GM19455 (cell line): ENCODE results near the gene SRP14.
"Not testable (repeated sequence)": the region's sequence is repeated elsewhere in the genome, so short reads cannot be mapped to it uniquely, and the experiment has no call there.

Source experiments
- ATAC-seq: cut with Tn5 transposase; IDR thresholded peaks from one replicate; pipeline ENCODE4 v1.9.1; 2021; ENCODE audit not compliant: unreplicated experiment

The SRP14 gene

DNA sequence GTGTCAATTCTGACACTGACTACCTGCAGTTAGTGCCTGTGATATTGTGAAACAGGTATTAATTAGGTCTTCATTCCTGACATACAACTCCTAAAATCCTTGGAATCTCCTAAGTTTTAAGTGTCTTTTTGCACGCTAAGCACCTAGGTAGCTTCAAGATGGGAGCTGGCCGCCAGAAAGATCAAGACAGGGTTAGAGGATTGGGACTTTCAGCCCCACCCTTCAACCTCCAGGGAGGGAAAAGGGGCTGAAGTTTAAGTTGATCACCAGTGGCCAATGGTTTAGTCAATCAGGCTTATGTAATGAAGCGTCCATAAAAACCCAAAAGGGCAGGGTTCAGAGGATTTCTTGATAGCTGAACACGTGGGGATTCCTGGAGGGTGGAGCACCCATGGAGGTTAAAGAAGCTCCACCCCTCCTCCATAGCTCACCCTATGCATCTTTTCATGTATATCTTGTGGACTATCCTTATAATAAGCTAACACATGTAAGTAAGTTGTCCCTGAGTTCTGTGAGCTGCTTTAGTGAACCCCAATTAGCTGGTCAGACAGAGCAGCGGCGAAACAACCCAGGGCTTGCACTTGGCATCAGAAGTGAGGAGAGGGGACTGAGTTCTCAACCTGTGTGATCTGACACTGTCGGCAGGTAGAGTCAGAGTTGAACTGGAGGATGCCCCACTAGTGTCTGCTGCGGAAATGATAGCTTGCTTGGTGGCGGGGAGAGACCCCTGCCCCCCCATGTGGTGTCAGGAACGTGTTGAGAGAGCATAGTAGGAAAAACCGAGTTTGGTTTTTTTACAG is 12.8 kb upstream of the SRP14 start:
- no peak for ATAC-seq

DNA sequence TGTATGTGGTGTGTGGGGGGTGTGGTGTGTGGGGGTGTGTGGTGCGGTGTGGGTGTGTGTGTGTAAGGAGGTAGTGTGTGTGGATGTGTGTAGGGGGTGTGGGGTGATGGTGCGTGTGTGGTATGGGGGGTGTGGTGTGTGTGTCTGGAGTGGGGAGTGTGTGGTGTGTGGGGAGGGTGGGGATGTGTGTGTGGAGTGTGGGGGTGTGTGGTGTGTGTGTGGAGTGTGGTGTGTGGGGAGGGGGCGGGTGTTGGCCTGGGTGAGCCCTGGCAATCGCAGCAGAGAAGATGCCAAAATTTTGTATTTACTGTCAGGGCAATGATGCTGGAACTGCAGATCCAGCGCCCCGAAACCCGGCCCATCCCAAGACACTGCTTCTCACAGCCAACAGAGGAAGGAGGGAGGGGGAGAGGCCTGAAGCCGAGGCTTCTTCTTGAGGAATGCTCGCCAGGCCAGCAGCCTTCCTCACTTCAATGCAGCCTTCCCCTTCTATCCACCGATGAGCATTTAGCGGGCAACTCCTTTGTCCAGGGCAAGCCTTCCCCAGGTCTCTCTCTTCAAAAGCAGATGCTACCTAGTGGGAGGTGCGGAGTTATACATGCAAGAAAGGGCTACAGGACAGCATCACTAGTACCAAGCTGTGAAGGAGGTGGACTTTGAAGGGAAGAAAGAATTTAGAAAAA is 11.9 kb upstream of the SRP14 start:
- ATAC-seq, result no peak

DNA sequence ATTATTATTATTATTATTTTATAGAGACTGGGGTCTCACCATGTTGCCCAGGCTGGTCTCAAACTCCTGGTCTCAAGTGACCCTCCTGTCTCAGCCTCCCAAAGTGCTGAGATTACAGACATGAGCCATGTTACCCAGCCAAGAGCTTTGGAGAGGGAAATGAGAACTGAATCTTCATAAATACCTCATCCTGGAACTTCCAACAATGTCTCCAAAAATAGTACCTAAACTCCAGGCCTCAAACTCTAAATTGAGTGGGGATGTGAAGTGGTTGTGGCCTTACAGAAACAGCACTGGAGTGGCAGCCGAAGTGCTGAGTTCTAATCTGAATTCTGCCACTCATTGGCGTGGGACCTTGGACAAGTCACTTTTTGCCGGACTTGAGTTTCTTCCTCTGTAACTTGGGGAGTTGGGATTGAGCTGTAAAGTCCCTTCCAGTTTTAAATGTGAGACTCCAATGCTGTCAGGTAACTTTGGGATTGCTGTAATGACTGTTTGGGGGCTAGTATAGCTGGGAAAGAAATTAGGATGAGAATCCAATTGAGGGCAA is 10.0 kb upstream of the SRP14 start:
- ATAC-seq, result no peak

DNA sequence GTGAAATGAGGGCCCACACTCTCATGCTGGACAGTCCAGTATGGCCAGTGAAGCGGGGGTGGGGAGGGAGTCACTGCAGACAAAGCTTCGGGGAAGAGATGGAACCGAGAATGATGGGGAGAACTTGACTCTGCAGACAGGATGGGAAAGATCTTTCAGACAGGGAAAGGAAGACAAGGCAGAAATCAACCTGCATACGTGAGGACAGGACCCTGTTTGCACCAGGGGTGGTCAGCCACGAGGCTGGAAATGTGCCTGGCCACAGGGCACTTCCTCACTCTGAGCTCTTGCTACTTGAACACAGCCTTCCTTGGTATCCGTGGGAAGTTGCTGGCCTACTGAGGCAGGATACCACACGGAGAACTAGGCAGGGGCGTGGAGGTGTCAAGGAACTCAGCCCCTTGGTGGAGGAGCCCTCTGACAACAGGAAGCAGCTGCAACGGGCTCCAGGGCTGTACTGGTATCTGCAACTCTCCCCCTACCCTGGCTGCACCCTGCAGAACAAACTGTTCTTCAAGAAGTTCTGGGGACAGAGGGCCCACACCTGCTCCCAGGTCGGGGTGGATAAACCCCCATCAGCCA is 9.3 kb upstream of the SRP14 start:
- no peak for ATAC-seq

DNA sequence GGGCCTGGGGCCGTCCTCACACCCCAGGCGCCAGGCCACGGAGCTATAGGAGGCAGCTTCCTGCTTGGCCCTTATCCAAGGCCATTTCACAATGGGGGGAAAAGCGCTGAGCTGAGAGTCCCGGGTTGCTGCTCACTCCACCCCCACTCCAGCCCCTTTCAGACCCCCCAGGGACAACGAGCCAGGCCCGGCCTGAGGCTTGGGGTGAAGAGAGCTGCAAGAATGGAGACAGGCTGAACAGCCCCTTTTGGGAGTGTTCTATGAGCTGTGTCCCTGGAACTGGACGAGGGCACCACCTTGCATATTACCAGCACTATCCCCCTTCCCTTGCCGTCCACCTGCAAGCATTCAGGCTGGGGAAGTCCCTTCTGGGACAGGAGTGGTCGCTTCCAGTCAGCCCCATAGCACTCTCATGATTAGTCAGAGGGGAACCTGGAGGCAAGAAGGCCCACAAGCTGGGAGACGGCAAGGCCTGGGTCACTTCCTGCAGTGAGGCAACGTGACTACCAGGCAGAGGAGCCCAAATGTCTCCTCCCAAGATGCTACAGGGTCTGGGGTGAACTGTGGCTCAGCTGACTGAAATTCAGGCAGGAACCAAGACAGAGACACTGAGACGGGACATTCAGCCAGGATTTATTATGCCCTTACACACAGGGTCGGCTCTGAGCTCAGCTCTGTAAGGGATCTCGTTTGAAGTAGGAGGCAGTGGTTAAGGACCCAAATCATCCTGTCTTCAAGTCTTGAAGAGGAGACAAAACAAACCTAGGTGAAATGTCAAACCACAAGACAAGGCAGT is 8.6 kb upstream of the SRP14 start:
- peak; percentile 45 for ATAC-seq

DNA sequence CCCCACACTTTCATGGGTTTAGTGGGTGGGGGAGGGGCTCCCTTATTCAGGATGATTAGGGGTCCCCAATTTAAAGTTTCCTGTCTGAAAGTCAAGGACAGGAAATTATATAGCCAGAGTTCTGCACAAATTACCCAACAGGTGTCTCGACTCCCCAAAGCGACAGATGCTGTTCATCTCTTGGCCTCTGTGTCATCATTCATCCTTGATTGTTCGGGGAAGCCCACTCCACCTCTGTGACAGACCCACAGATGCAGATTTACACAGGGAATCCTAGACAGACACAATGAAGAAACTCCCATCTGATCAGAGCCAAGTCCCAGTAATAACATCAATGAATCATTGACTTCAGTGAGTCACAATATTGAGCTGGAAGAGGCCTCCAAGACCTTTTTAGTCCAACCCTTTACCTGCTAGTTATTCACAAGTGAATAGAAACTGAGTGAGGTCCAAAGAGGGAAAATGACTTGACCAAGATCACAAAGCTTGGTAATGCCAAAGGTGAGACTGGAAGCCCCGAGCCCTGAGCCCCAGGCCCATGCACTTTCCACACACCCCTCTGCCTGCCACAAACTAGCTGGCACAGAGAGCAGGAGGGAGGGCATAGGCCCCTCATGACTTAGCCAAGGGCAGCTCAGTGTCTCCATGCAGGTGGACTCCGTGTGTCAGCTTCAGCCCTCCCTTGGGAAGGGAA is 7.9 kb upstream of the SRP14 start:
- ATAC-seq, result no peak

DNA sequence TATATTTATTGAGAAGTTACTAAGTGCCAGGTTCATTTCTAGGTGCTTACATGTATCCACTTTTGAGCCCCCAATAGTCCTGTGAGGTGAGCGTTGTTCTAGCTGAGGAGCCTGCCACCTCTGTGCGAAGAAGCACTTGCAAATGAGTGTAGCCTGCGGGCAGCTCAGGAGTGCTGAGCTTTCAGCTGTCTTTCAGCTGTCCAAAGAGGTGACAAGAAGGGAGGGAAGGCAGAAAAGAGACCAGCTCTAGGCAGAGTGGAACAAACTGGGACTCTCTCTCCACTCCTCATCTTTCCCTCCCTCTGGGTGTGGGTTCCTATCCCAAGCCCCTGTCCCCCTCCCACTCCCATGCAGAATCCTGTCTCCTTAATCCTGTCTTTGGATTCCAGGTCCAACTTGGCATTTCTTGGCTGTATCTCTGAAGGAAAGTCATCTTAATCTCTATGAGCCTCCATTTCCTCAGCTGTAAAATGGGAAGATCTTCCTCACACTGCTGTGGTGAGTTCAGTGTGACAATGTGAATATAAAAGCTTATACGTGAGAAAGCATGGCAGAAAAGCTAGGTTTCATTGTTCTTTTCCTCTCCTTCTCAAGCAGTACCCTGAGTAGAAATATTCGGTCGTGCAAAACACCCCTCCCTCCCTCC is 6.7 kb upstream of the SRP14 start:
- no peak for ATAC-seq

DNA sequence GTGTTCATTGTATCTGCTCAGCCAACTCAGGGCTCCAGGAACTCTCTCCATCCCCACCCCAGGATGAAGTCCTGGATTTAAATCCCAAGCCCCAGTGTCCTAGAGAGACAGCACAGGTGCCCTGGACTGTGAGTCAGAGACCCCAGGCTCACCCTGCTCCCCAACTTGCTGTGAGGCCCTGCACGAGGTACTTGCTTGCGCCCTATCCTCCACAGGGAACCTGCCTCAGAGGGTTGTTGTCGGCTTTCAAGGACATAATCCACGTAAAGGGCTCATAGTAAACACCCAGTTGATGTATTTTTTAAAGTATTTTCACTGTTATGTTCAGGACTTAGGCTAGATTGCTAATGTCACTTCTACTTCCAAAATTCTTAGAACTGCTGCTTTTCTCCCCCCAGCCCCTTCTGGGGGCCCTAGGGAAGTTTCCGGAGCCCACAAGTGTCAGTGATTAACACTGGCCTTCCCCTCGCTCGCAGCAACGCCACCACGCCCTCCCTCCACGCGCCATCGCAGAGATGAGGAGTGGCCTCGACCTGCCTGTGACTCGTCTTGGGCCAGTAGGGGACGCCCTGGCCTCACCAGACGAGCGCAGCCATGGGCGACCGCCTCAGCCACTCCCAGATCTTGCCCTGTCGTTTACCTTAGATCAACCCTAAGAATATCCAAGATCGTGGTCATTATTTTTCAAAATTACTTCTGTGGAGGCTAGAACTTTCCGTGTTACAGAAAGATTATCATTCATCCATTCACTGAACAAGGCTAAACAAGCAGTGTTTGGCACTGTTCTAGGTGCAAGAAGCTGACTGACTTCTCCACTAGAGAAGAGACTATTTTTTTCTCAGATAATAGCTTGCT is 6.0 kb upstream of the SRP14 start:
- ATAC-seq, result peak; percentile 69

DNA sequence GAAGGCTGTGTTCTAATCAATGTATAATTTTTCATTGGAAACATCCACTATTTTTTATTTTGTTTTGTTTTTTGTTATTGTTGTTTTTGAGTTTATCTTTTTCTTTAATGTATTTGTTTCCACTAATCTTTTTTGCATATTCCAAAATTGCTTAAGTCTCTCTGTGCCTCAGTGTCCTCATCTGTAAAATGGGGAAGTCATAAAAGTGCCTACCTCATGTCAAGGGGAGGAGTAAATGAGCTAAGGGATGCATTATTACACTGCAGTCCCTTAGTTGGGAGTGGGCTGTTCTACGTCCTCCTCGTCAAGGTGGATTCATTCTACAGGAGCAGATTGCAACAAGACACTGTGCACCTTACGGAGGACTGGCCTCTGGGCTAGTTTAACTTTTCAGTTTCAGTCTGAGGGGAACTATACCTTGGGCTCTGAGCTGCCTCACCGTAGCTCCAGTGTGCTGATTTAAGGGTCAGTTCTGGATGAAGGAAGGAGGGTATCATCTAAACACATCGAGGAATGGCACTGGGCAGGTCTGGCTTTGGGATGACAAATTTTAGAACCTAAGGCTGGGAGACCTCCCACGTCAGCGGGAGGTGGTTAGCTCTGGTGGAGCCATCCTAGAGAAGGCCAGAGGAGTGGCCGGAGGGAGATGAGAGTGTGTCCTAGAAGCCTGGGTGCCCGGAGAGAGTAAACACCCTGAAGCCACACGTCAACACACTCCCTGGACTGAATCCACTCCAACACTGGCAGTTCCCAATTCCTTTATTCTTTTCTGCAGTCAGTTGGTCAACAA is 5.1 kb upstream of the SRP14 start:
- ATAC-seq, result no peak

DNA sequence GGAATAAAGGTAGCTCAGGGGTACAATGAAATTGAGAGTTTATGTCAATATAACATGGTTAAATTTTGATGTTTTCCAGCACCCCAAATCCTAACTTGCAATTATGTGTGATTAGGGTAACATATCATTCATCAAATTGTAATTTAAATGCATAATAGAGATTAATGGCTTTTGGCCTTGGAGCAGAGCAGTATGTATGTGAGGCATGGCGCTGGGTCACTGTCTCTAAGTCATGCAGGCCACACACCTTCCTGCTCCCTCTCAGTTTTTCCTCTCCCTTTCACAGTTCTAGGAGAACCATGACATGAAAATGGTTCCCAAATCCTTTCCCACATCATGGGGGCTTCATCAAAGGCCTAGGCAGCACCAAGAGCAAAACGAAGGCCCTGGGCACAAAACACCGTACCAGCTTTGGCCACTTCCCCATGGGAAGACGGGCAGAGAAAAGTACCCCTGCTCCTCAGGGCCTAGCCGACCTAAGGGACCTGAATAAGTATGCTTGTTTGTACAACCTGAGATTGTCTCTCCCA is 3.9 kb upstream of the SRP14 start:
- no peak for ATAC-seq

DNA sequence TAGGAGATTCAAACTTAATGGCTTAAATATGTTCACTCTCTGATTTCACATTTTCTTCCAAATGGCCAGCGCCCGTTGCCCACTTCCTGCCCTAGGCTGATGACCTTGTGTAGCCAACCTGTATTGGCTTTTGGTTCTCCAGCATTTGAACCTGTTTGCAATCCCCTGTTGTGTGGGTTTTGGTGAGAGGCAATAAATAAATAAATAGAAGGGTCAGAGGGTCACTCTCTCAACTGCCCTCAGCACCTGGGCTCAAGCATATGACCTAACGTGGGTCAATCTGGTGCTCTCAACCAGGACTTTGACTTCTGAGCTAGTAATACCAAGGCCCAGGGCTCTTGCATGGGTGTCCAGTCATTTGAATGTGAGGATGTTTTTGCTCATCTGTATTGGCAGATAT is 1.8 kb upstream of the SRP14 start:
- no peak for ATAC-seq

DNA sequence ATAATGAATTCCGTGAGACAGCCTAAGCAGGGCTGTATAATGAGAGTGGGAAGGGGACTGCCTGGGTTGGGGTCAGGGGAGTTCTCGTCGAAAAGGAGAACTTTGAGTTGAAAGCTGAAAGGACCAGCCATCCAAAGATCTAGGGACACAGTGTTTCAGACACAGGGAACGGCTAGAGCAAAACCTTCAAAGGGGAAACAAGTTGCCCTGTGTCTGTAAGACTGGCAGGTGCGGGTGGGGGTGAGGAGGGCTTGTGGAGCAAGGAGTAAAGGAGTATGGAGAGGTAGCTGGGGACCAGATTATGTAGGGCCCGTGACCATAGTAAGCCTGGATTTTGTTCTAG is 1.3 kb upstream of the SRP14 start:
- ATAC-seq, result no peak

DNA sequence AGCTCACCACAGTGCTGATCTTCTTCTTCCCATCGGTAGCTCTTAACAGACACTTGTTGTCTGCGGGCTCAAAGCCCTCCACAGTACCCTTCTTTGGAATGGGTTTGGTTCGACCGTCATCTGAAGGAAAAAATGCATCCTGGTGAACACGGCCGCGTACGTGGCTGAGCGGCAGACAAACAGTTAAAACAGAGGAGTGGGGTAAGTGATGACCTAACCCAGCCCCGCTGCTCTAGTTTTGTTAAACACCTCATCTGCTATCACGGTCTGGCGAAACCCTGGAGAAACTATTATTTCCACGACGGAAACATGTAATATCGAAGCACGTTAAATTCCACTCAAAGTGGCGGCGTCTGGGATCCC is 725 bp downstream of the SRP14 start:
- no peak for ATAC-seq

DNA sequence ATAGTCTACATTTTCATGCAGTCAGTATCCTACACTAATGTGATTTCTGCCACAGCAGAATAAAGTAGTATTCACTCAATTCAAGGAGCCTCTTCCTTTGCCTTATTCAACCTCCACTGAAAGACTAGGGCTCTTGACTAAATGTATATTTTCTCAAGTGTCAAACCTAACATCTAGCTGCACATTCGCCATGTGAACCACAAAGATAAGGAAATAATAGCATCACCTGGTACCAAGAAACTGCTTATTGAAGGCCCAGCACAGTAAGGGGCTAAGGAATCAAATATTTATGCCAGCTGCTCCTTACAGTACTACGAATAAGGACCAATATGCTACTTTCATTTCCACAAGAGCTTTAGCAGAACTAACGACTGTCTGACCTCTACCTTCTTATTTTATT is 1.3 kb downstream of the SRP14 start:
- no peak for ATAC-seq

DNA sequence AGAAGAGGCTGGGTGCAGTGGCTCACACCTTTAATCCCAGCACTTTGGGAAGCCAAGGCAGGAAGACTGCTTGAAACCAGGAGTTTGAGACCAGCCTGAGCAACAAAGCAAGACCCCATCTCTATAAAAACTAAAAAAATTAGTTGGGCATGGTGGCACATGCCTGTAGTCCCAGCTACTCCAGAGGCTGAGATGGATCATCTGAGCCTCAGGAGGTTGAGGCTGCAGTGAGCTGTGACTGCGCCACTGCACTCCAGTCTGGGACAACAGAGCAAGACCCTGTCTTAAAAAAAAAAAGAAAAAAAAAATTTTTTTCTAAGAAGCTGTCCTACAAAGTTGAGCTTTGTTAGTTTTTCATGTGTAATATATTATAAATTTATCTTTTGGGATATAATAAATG is 3.8 kb downstream of the SRP14 start:
- not testable (repeated sequence) for ATAC-seq

DNA sequence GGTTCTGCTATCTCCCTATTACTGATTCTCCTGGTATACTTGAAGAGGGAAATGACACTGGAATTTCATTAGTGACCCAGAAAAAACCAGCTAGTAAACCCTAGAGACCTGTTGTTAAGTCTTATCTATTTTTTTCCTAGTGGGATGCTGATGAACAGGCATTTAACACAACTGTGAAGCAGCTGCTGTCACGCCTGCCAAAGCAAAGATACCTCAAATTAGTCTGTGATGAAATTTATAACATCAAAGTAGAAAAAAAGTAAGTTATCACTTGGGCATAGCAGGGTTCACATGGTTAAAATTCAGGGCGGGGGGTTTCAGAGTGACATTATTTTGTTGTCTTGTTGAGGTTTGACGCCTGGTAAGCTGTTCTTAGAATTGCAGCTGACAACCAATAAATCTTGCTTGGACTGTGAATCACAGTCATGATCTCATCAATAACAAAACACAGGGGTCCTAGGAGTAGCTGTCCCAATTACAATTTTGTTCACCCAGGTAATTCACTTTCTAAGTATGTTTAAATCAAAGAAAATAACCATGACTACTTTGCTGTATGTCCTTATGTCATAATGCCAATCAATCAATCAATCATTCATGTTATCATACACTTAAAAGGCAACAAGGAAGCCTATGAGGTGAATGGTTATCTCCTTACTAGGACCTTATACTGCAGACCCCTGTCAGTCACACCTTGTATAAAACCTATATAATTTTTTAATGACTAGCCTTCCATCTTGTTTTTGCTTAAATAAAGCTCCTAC is 4.6 kb downstream of the SRP14 start:
- ATAC-seq, result no peak

DNA sequence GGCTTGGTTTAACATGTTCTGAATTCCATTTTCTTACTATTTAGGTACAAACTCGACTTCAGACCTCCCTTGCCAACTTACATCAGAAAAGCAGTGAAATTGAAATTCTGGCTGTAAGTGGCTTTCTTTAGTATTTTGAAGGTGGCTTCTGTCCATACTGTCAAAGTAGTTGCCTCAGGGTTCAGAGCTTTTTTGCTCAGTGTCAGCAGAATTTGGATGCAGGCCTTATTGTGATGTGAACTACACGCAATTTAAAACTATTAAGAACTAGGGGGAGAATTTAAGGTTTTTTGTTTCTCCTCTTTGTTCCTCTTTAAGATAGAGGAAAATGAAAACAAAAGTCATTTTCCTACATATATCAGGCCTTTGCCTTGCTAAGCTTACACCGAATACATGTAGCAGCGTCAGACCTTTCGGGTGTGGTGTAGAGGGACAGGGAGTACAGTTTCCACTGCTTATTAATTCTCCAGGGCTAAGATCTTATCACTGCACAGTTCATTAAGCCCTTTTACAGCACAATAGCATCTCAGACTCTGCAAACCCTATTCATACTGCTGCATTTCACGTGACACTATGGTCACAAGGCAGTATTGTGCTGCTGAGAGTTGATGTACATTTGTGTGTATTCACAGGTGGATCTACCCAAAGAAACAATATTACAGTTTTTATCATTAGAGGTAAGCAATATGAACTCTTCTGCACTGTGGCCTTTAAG is 6.7 kb downstream of the SRP14 start:
- no peak for ATAC-seq
